Breast epithelium (tissue), 3 donors: ENCODE data around the gene PNPLA7.

ENCODE experiments used
- POLR2A ChIP-seq: fragments of 450-650 bp; IDR thresholded peaks from one replicate; pipeline ENCODE4 v1.6.1; 2016; ENCODE audit warnings: antibody characterized with exemption, mild to moderate bottlenecking, moderate library complexity
- TF ChIP-seq, protein P1 (sequence below), 3 donors: fragments of 450-650 bp; IDR thresholded peaks; one replicate each; pipeline ENCODE4 v1.5.1; 2016 to 2017; ENCODE audit warnings: antibody characterized with exemption in 3 of 3, mild to moderate bottlenecking in 3 of 3, moderate library complexity in 3 of 3

DNA sequence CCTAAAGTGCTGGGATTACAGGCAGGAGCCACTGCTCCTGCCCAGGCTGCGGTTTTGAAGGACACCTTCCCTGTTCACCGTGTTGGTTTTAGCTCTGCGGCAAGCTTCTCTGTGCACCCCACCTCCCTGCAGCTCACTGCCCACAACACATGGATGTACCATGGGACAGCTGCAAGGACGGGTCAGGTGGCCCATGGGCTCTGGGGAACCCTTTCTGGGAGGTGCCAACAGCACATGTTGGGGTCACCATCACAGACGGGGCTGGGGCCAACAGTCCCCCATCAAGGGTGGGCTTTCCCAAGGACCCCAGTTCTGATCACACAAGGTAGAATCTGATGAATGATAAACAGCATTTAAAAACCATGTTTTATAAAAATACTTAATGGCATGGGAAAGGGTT lies 134.8 kb downstream of the PNPLA7 start:
- TF ChIP-seq, protein P1, sequence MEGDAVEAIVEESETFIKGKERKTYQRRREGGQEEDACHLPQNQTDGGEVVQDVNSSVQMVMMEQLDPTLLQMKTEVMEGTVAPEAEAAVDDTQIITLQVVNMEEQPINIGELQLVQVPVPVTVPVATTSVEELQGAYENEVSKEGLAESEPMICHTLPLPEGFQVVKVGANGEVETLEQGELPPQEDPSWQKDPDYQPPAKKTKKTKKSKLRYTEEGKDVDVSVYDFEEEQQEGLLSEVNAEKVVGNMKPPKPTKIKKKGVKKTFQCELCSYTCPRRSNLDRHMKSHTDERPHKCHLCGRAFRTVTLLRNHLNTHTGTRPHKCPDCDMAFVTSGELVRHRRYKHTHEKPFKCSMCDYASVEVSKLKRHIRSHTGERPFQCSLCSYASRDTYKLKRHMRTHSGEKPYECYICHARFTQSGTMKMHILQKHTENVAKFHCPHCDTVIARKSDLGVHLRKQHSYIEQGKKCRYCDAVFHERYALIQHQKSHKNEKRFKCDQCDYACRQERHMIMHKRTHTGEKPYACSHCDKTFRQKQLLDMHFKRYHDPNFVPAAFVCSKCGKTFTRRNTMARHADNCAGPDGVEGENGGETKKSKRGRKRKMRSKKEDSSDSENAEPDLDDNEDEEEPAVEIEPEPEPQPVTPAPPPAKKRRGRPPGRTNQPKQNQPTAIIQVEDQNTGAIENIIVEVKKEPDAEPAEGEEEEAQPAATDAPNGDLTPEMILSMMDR (IDR thresholded peaks at IDR 0.05), result no peak
- no peak for TF ChIP-seq POLR2A
